GM18951 (cell line): Measurements from ENCODE around the gene MARCKS.

Source experiments
- POLR2A ChIP-seq: IDR thresholded peaks from 4 replicates; pipeline ENCODE4 v1.6.1; 2011; ENCODE audit warnings: mild to moderate bottlenecking; ENCODE audit not compliant: insufficient read length, insufficient read depth; ENCODE audit errors: extremely low read depth
- in situ Hi-C: fragments of 300-500 bp; cut with MboI; formaldehyde crosslinking; loops from one replicate; pipeline ENCODE4 v1.12.0; 2022; ENCODE audit warnings: low sequenced_read_pairs, mixed read lengths, inconsistent platforms; ENCODE audit not compliant: unreplicated experiment

The MARCKS gene, protein sequence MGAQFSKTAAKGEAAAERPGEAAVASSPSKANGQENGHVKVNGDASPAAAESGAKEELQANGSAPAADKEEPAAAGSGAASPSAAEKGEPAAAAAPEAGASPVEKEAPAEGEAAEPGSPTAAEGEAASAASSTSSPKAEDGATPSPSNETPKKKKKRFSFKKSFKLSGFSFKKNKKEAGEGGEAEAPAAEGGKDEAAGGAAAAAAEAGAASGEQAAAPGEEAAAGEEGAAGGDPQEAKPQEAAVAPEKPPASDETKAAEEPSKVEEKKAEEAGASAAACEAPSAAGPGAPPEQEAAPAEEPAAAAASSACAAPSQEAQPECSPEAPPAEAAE

DNA sequence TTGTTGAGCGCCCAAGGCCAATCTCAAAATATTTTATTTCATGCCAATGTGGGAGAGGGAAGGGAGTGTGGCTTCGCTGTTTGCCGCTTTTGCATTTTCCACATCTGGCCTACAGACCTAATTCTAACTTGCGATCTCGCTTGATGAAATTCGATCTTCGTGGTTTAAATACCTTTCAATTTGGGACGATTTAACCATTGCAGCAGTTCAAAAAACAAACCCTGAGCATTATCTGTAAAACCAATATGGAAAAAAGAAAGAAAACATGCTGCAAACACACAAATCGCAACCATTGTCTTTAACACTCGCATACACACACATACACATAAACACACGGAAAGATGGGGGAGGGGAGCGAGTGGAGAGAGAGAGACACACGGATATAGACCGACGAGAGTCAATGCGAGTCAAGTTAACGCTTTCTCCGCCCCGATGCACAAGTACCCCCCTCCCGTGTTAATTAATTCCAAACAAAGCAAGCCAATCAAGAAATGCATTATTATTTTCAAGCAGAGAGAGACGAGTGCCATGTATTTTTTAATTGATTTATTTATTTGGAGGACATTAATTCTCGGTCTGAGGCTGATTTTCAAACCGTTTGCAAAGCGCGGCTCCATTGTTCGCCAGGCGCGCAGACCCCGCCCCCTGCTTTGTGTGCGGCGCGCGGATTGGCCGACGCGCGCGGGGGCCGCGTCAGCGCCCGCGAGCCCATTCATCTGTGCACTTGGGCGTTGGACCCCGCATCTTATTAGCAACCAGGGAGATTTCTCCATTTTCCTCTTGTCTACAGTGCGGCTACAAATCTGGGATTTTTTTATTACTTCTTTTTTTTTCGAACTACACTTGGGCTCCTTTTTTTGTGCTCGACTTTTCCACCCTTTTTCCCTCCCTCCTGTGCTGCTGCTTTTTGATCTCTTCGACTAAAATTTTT, at the start of gene MARCKS:
Gene MARCKS (plus strand): TSS at position 721 of the 931 bp plus-strand sequence. CDS start 401 bp downstream, outside the sequence.
- in situ Hi-C loops: loop anchor here (25.0 kb wide), 1 partner anchor 220 kb away; no protein-coding TSS in a partner anchor

DNA sequence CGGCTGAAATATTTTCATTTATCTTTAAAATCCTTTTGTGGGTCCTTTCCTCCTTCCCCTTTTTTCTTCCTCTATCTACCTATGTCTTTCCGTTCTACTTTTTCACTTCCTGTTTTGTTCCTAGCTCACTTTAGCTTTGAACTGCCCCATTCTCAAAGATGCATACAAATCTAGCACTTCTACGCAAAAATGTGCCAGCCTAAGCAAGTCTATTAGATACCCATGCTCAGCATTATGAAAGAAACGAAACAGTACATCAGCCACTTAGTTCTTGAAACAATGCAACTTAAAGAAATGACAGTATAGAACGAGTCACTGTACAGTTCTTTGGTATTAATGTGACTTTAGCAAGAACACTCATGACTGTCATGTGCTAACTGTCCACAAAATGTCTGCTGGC, 47.3 kb upstream of the MARCKS start:
- no peak for TF ChIP-seq POLR2A
- in situ Hi-C loops: no loop called here

More for the DNA sequence above, at the start of gene MARCKS:
- peak; percentile 71 for TF ChIP-seq POLR2A

DNA sequence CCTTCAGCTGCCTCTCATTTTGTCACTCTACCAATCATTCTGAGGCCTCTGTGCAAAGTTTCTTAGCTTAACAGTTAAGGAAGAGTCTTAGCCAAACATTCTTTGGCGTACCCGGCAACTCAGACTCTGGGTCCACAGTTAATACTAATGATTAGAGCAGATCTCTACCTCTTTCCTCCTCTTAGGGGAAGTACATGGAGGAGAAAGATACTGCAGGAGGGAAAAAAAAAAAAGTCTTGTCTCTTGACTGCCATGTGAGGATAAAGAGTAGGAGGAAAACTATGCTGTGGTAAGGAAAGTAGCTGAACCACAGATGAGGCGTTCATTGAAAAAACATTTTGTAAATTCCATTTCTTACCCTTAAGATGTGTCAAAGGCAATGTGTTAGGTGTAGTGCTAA, 44.0 kb upstream of the MARCKS start:
- in situ Hi-C loops: no loop called here
- no peak for TF ChIP-seq POLR2A

DNA sequence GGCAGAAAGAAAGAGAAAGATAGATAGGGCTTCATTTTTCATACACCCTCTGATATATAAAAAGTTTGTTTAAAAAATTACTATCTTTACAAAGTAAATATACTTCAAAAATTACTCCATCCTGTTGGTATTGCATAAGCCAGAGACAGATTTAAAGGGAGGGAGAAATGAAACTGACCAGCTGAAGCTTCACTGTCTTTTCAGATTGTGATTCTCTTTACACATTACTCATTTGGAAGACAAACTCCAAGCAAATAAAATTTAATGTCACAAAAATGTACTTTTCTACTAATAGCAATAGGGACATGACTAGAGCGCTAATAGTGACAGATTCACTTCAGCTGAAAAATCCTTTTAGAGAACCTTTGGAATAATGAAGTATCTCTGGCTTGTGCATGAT, 38.6 kb upstream of the MARCKS start:
- TF ChIP-seq POLR2A: no peak
- in situ Hi-C loops: no loop called here

DNA sequence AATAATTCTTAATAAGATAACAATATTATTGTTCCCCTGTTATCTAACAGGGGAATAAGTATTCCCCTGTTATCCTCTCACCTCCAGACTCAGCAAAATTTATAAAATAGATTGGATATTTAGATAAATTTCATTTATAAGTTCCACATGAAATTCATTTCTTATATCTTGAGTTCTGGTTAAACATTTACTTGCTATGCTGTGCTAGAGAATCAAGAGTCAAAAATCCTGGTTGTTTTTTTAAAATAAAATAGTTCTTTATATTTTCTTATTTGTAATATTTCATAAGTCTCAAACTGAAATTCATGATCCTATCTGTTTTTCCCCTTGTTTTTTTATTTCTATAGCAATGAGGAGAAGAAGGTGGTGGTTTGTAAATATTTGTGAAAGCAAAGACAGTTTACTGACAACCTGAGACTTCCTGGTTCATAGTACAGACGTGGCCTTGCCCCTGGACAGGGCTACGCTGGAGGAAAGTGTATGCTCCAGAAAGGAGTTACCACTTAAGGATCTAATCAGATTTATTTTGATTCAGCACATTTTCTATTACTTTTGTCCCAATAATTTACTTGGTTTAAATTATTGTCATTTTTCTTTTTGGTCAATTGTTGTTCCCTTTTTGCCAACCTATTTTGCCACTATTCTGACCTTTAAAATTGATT, 37.8 kb upstream of the MARCKS start:
- in situ Hi-C loops: no loop called here
- TF ChIP-seq POLR2A: no peak

DNA sequence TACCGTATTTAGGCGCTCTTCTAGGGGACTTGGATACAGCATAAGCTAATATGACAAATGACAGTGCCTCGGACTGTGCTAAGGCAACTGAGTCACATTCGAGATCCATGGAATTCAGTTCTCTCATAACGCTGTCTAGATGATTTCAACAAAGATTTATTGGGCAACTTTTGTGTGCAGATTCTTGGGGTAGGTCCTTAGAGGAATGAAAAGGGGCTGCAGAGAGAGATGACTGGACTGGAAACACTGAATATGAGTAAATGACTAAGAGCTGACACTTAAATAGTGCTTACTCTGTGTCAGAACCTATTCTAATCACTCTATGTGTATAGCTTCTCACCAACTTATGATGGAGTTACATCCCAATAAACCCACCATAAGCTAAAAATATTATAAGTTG, 36.4 kb upstream of the MARCKS start:
- no peak for TF ChIP-seq POLR2A
- in situ Hi-C loops: no loop called here

DNA sequence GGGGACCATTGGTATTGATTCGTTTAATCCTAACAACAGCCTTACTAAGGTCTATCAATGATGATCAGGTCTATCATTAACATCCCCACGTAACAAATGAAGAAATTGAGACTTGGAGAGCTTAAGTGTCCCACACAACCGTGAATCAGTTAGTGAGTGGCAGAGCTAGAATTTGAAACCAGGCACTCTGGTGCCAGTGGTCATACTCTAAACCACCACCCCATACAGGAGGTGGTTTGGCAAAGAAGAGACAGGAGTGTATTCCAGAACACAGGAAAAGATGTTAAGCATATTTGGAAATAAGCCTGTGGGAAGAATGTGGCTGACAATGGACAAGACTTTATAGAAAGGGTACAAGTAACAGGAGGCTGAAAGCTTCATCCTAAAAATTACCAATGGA, 35.7 kb upstream of the MARCKS start:
- in situ Hi-C loops: no loop called here
- TF ChIP-seq POLR2A: no peak

DNA sequence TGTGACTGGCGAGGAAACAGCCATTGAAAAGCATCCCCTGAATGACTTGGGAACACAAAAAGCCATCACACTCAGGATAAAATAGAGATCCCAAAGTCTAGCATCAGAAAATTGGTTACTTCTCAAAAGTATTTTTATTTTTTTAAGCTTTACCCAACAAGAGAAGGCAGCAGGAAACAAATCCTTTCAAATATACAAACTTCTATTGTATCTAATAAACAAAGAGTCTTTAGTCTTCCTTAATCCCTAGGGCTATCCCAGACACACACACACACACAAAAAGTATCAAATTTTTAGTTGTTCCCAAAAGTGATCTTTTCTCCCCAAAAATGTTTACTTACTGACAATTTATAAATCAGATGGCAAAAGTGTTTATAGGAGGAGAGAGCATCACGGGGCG, 33.2 kb upstream of the MARCKS start:
- in situ Hi-C loops: no loop called here
- TF ChIP-seq POLR2A: no peak

DNA sequence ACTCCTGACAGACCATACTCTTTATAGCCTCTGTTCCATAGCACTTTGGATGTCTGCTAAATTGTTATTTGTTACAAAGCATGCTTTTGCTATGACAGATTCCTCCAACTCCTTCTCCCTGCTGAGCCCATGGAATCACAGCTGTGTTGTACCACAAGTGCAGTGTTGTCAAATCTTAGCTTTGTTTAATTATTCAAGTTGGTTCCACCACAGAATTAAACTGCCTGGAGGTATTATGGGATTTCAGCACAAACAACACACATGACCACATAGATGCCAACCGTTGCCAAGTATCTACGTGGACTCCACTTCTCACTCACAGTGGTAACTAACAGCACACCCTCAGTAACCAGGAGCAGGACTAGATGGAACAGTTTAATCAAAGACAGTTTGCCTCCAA, 32.7 kb upstream of the MARCKS start:
- in situ Hi-C loops: no loop called here

DNA sequence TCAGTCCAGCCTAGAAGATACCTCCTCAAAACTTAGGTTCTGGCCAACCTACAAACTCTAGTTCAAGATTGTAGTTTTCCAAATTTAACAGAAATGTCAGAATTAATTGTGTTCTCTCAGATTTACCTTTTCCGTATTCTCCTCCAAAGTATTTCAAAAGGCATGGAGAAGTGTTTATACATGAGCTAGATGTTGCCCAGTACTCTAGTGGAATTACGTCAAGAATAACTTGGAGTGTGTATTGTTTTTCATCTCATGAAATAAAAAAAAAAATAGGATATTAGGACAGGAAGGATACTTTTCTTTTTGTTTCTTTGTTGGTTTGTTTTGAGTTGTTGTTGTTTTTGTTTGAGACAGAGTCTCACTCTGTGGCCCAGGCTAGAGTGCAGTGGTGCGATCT, 32.3 kb upstream of the MARCKS start:
- in situ Hi-C loops: no loop called here

More for the DNA sequence above, 32.7 kb upstream of the MARCKS start:
- no peak for TF ChIP-seq POLR2A

DNA sequence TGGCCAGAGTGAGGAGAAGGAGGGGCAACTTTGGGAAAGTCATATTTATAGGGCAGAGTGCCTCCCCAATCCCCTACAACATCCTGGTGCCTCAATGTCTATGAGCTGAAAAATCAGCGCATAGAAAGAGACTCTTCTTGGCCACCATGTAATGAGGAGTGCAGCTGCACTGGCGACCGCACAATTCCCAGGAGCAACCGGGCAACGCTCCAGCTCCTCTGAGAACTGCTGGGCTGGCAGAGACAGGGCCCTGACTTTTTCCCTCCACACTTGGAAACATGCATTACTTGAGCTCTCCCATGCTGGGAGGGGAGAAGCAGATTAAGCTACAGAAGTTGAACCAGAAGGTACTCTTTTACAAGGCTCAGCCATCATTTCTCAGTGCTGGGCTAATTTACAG, 31.4 kb upstream of the MARCKS start:
- TF ChIP-seq POLR2A: no peak
- in situ Hi-C loops: no loop called here

More for the DNA sequence above, 32.3 kb upstream of the MARCKS start:
- TF ChIP-seq POLR2A: no peak

DNA sequence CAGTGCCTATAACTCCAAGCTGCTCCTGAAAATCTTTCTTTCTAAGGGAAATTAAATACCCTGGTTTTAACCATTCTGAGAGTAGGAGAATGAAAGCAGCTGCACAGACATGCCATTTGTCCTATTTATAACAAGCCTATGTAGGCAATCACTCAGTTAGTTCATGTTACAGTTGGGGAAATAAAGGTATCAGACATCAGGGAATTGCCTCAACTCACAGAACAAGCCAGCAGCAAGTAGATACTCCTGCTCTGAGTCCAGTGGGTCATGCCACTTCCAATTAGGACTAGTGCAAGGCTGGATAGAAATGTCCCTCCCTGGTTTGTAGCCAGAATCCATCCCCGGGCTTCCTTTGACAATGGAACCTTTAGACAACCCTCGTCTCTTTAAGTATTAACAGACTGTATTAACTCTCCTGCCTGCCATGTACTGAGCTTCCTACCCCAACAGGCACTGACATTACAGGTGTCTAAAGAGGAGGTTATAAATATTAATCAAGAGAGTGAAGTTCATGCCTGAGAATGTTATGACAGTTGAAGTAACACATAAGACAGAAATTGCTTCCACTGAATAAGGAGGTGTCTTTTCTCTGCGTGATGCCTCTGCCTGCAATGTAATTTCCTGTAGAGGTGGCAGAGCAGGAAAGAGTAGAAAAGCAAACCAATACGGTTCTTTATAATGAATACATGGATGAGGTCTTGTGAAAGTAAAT, 28.0 kb upstream of the MARCKS start:
- TF ChIP-seq POLR2A: no peak
- in situ Hi-C loops: no loop called here

DNA sequence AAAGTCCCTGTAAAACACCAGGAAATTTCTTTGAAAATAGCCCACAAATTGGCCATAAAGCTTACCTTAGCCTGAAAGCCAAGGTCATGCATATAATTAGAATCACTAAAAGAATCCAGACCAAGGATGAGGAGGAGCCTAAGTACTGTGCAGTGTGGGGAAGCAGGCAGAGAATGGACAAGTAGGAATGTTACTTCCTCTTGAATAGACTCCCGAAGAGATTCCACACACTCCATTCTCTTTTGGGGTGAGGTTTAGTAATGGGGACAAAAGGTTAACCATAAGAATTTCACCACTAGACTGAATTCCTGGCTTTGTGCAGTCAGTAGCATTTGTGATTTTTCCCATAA, 27.5 kb upstream of the MARCKS start:
- in situ Hi-C loops: no loop called here
- TF ChIP-seq POLR2A: no peak
